HepG2 (cell line): ENCODE data around the gene TMEM31.

Experiments
- HMG20B ChIP-seq: conservative IDR thresholded peaks from 2 replicates; pipeline ENCODE4 v1.6.1; 2016; ENCODE audit warnings: missing genetic modification reagents, missing compliant biosample characterization
- NFIC ChIP-seq: IDR thresholded peaks from 2 replicates; pipeline ENCODE4 v1.6.1; 2012; ENCODE audit warnings: mild to moderate bottlenecking, low read length, inconsistent platforms
- SP5 ChIP-seq: IDR thresholded peaks from 2 replicates; pipeline ENCODE4 v1.6.1; 2016; ENCODE audit warnings: low read depth, borderline replicate concordance
- U2AF1 ChIP-seq: fragments of 200-400 bp; formaldehyde crosslinking; optimal IDR thresholded peaks from 2 replicates; pipeline ENCODE3; 2017; ENCODE audit warnings: mild to moderate bottlenecking, low read depth, low read length
- XRCC5 ChIP-seq: fragments of 200-400 bp; formaldehyde crosslinking; optimal IDR thresholded peaks from 2 replicates; pipeline ENCODE3; 2017; ENCODE audit warnings: mild to moderate bottlenecking, low read length
- TF ChIP-seq, protein P1 (sequence below): sonication (generic); formaldehyde crosslinking; IDR thresholded peaks from 2 replicates; pipeline ENCODE4 v1.5.0; 2020; ENCODE audit warnings: mild to moderate bottlenecking, missing genetic modification reagents, moderate library complexity
- TF ChIP-seq, protein P2 (sequence below): sonication (generic); formaldehyde crosslinking; conservative IDR thresholded peaks from 2 replicates; pipeline ENCODE4 v1.8.0; 2022; ENCODE audit warnings: missing genetic modification reagents

- TF ChIP-seq, protein P1, sequence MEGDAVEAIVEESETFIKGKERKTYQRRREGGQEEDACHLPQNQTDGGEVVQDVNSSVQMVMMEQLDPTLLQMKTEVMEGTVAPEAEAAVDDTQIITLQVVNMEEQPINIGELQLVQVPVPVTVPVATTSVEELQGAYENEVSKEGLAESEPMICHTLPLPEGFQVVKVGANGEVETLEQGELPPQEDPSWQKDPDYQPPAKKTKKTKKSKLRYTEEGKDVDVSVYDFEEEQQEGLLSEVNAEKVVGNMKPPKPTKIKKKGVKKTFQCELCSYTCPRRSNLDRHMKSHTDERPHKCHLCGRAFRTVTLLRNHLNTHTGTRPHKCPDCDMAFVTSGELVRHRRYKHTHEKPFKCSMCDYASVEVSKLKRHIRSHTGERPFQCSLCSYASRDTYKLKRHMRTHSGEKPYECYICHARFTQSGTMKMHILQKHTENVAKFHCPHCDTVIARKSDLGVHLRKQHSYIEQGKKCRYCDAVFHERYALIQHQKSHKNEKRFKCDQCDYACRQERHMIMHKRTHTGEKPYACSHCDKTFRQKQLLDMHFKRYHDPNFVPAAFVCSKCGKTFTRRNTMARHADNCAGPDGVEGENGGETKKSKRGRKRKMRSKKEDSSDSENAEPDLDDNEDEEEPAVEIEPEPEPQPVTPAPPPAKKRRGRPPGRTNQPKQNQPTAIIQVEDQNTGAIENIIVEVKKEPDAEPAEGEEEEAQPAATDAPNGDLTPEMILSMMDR (CRISPR knock-in tag), result no peak
- TF ChIP-seq, protein P2, sequence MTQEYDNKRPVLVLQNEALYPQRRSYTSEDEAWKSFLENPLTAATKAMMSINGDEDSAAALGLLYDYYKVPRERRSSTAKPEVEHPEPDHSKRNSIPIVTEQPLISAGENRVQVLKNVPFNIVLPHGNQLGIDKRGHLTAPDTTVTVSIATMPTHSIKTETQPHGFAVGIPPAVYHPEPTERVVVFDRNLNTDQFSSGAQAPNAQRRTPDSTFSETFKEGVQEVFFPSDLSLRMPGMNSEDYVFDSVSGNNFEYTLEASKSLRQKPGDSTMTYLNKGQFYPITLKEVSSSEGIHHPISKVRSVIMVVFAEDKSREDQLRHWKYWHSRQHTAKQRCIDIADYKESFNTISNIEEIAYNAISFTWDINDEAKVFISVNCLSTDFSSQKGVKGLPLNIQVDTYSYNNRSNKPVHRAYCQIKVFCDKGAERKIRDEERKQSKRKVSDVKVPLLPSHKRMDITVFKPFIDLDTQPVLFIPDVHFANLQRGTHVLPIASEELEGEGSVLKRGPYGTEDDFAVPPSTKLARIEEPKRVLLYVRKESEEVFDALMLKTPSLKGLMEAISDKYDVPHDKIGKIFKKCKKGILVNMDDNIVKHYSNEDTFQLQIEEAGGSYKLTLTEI (CRISPR knock-in tag), result no peak
- TF ChIP-seq U2AF1 (no peak), NFIC (no peak), SP5 (no peak), XRCC5 (no peak), HMG20B (CRISPR knock-in tag) (no peak)
Measured at GRCh38 chrX:103699243-103699642, 11.5 kb upstream of the TMEM31 start.
